Measurements from ENCODE around the gene CLEC4A.
"Not testable (repeated sequence)": the region's sequence is repeated elsewhere in the genome, so short reads cannot be mapped to it uniquely, and the experiment has no call there.

DNA sequence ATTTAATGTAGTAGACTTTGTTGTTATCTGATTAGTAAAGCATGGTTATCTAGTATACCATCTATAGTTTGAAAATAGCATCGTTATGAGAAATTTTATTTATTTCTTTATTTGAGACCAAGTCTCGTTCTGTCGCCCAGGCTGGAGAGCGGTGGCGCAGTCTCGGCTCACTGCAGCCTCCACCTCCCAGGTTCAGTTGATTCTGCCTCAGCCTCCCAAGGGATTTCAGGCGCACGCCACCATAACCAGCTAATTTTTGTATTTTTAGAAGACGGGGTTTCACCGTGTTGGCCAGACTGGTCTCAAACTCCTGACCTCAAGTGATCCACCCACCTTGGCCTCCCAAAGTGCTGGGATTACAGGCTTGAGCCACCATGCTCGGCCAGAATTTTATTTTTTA, 34.1 kb upstream of the CLEC4A start:
- TF ChIP-seq ZNF274 (IDR thresholded peaks at IDR 0.05; ENCODE audit: low read depth, low read length); YY1 (IDR thresholded peaks at IDR 0.05; ENCODE audit: insufficient read depth, insufficient read length): not testable (repeated sequence)

All from NT2/D1 (cell line).